GM10266 (cell line): ENCODE measurements around the gene PSMD8.
A peak's percentile ranks its signal among the peaks of the same experiment; 100 is the strongest.

Source experiments
- DNase-seq: peaks from one replicate; pipeline ENCODE4 v3.0.0; 2012; ENCODE audit errors: extremely low spot score
- TF ChIP-seq, protein P1 (sequence below): IDR thresholded peaks from 2 replicates; pipeline ENCODE4 v1.5.1; 2012; ENCODE audit warnings: mild to moderate bottlenecking, low read depth; ENCODE audit not compliant: control insufficient read depth, insufficient read depth; ENCODE audit errors: missing control alignments

The PSMD8 gene

DNA sequence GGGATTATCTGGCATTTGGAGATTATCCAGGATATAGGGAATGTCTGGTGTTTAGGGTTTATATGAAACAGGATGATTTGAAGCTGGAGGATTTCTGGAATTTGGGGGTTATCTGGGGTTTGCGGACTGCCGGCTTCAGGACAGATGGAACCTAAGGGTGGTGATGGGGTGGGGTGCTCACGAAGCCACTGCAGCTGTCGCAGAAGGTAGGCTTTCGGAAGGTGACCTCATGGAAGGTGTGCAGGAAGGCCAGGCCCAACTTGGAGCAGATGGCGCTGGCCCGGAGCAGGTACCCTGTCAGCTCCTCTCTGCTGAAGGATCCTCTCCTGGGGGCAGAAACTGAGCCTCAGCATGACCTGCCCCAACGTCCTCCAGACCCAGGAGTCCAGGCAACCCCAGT, 38.1 kb downstream of the PSMD8 start:
- DNase-seq = no peak
- TF ChIP-seq, protein P1, sequence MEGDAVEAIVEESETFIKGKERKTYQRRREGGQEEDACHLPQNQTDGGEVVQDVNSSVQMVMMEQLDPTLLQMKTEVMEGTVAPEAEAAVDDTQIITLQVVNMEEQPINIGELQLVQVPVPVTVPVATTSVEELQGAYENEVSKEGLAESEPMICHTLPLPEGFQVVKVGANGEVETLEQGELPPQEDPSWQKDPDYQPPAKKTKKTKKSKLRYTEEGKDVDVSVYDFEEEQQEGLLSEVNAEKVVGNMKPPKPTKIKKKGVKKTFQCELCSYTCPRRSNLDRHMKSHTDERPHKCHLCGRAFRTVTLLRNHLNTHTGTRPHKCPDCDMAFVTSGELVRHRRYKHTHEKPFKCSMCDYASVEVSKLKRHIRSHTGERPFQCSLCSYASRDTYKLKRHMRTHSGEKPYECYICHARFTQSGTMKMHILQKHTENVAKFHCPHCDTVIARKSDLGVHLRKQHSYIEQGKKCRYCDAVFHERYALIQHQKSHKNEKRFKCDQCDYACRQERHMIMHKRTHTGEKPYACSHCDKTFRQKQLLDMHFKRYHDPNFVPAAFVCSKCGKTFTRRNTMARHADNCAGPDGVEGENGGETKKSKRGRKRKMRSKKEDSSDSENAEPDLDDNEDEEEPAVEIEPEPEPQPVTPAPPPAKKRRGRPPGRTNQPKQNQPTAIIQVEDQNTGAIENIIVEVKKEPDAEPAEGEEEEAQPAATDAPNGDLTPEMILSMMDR = no peak

DNA sequence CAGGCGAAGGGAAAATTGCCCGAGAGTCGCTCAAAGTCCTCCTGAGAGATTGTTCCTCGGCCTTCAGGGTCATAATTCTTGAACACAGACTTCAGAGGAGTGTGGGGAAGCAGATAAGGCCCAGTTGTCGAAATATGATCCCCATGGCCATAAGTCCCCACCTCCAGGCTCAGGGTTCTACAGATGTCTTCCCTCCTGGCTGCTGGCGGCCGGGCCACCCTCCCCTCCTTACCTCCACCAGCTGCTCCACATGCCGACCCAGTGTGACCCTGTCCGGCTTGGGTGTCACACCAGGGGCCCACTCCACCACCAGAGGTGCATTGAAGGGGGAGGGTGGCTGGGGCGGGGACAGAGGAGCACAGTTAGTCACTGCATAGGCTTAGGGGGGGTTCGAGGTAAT, 38.6 kb downstream of the PSMD8 start:
- TF ChIP-seq, protein P1 = no peak
- DNase-seq = no peak

GRCh38 chr19:38413416-38413815, 39.0 kb downstream of the PSMD8 start:
- DNase-seq = no peak
- TF ChIP-seq, protein P1 = no peak

- no peak for DNase-seq
- TF ChIP-seq, protein P1 = no peak
Measured at GRCh38 chr19:38417146-38417543, 42.8 kb downstream of the PSMD8 start.

- DNase-seq = peak; percentile 49
- TF ChIP-seq, protein P1 = no peak
Measured at GRCh38 chr19:38417544-38418506, 43.5 kb downstream of the PSMD8 start.

DNA sequence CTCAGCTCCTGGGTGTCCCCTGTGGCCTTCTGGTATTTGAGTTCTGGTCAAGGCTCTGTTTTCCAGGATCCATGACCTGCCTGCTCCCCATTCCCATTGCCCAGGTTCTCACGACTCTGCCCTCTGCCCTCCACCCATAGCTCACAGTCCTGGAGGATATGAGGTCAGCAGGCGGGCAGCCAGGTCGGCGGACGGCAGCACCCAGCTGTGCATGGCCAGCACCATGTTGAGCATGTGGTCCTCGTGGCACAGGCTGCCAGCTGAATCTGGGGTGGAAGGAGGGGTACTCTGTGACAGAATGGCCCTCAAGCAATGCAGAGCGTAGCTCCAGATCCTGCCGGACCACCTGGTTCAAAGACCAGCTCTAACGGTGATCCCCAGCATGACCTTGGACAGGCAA, 46.6 kb downstream of the PSMD8 start:
- TF ChIP-seq, protein P1 = no peak
- DNase-seq = no peak

DNA sequence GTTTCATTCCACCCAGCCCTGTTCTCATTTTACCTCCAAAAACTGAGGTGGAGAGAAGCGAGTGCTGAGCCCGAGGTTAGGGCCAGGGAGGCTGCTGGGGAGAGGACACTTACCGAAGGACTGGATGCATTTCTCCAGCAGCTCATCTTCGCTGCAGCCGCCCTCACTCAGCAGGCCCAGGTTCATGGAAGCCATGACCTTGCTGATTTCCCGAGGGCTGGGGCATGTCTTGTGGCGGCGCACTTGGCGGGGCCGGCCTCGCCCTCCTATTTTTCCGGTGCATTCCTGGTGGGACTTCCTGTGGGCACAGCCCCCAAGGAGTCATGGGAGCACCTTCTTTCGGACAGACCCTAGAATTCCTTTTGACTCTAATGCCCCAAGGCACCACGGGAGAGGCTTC, 47.5 kb downstream of the PSMD8 start:
- TF ChIP-seq, protein P1 = no peak
- DNase-seq = no peak
